Transverse colon (tissue), 4 donors: ENCODE results near the gene C19orf67. TPM values are rescaled to one million over a fixed set of nuclear protein-coding genes. Genes with fewer than 3 reads are reported as not detected.

Experiments
- DNase-seq: peaks from one replicate; pipeline ENCODE4 v3.0.0-alpha.2; 2019
- H3K27ac ChIP-seq, 4 donors: fragments of 200-600 bp; sonication (generic); 2 replicates each; pipeline ENCODE4 v1.5.1; 2016 to 2018; ENCODE audit warnings: inconsistent platforms in 4 of 4
- H3K27me3 ChIP-seq: fragments of 200-600 bp; sonication (generic); 2 replicates; pipeline ENCODE4 v1.5.1; 2017; ENCODE audit warnings: inconsistent platforms
- H3K36me3 ChIP-seq, 4 donors: fragments of 200-600 bp; sonication (generic); 2 replicates each; pipeline ENCODE4 v1.5.1; 2017 to 2019; ENCODE audit warnings: inconsistent platforms in 4 of 4
- H3K4me1 ChIP-seq, 4 donors: fragments of 200-600 bp; sonication (generic); 2 replicates each; pipeline ENCODE4 v1.5.1; 2017 to 2020; ENCODE audit warnings: inconsistent platforms in 4 of 4
- H3K4me3 ChIP-seq, 4 donors: fragments of 200-600 bp; sonication (generic); 1 replicate in 1 of 4; 2 replicates in 3 of 4; pipeline versions ENCODE4 v1.5.1 to v1.6.1; 2017 to 2019; ENCODE audit warnings: inconsistent platforms in 4 of 4
- H3K9me3 ChIP-seq, 2 donors: fragments of 200-600 bp; sonication (generic); 2 replicates each; pipeline ENCODE4 v1.5.1; 2017 to 2019; ENCODE audit warnings: inconsistent platforms in 2 of 2
- EP300 ChIP-seq: sonication (generic); formaldehyde crosslinking; IDR thresholded peaks from one replicate; pipeline ENCODE4 v1.6.1; 2017; ENCODE audit warnings: antibody characterized with exemption, low read depth
- POLR2A ChIP-seq: fragments of 450-650 bp; IDR thresholded peaks from one replicate; pipeline ENCODE4 v1.6.1; 2016; ENCODE audit warnings: antibody characterized with exemption, mild to moderate bottlenecking, moderate library complexity
- POLR2AphosphoS5 ChIP-seq, 3 donors: sonication (generic); formaldehyde crosslinking; IDR thresholded peaks; one replicate each; pipeline ENCODE4 v1.6.1; 2016; ENCODE audit warnings: antibody characterized with exemption in 3 of 3
- WGBS, 2 donors: methylation state at CpG; one replicate each; pipeline ENCODE4 v1.1.5; 2018; ENCODE audit warnings: low coverage in 1 of 2; 5-methylcytosine and 5-hydroxymethylcytosine counted together
- in situ Hi-C, 4 donors: fragments of 200-750 bp; cut with MboI; loops; one replicate each; pipeline versions ENCODE4 v1.15.0 to v1.15.1; 2017; ENCODE audit warnings: low sequenced_read_pairs in 3 of 4, low pct_ligation_motif_present in 1 of 4, low pct_unique_long_range_greater_than_20kb in 1 of 4
- intact Hi-C: fragments of 100-400 bp; cut with DNase I; formaldehyde crosslinking; loops from one replicate; pipeline ENCODE4 v1.15.1; 2023; ENCODE audit warnings: low total_unique reads
- total RNA-seq, 4 donors: library from RNA; depleted of rRNA; stranded (reverse); fragments of >200 nt; gene quantifications; one replicate each; pipeline ENCODE4 v1.1.0, GENCODE V29; 2016
- TF ChIP-seq, protein P1 (sequence below), 5 experiments: fragments of 200-600 bp in 3 of 5; fragments of 450-650 bp in 2 of 5; sonication (generic) in 3 of 5; IDR thresholded peaks; 1 replicate in 2 of 5; 2 replicates in 3 of 5; pipeline ENCODE4 v1.5.1; 2016 to 2017; ENCODE audit warnings: antibody characterized with exemption in 5 of 5, inconsistent platforms in 3 of 5, mild to moderate bottlenecking in 2 of 5, moderate library complexity in 1 of 5

C19orf67 gene
- total RNA-seq, 4 donors from 2014 or later, result 0.64 to 1.1 TPM; not detected in 2

DNA sequence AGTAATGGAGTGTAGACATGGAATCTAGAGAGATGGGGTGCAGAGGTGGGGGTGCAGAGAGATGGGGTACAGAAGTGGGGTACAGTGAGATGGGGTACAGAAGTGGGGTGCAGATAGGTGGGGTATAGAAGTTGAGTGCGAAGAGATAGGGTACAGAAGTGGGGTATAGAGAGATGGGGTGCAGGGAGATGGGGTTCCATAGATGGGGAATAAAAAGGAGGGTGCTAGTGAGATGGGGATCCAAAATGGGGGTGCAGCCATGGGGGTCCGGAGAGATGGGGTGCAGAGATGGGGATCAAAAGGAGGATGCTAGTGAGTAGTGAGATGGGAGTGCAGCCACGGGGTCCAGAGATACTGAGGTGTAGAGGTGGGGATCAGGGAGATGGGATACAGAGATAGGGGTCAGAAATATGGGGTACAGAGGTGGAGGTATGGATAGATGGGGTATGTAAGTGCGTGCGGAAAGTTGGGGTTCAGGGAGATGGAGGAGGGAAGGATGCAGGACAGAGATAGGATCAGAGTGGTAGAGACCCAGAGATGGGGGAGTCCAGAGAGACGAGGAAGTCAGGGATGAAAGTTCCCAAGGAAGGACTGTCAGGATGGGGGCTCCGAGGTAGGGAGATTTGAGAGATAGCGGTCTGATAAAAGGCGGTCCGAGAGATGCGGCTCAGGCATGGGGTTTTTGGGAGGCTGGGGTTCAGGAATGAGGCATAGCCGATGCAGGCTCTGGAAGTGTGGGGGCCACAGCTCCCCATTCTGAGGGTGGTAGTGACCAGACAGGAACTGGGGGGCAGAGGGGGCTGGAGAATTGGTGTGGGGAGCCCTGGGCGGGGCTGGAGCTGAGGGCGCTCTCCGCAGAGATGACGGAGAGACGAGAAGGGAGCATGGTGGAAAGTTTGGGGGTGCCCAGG, 27.1 kb downstream of the C19orf67 start:
- intact Hi-C loops (loop anchor here (5.0 kb wide), 1 partner anchor 844 kb away; no protein-coding TSS in a partner anchor), in situ Hi-C loops (loop anchor here (10.0 to 25.0 kb wide), 4 partner anchors 164 to 471 kb away; partner anchors contain the start of gene NANOS3 (in 1 of the 4))
- WGBS, 2 donors, result 23 to 27% methylated on average over 13 to 17 of the region's 17 CpGs
- peaks cover 0 to 16% (median 12%) of the 10 kb centered on the region in 4 donors for H3K4me1 ChIP-seq
- peaks cover 57% of the 10 kb centered on the region for H3K27me3 ChIP-seq
- no peak overlapping the region for H3K4me3 ChIP-seq
- H3K36me3 ChIP-seq, result no peaks in the 10 kb centered on the region
- no peak for TF ChIP-seq EP300
- TF ChIP-seq POLR2AphosphoS5 (IDR thresholded peaks at IDR 0.05), result no peak
- TF ChIP-seq, protein P1, sequence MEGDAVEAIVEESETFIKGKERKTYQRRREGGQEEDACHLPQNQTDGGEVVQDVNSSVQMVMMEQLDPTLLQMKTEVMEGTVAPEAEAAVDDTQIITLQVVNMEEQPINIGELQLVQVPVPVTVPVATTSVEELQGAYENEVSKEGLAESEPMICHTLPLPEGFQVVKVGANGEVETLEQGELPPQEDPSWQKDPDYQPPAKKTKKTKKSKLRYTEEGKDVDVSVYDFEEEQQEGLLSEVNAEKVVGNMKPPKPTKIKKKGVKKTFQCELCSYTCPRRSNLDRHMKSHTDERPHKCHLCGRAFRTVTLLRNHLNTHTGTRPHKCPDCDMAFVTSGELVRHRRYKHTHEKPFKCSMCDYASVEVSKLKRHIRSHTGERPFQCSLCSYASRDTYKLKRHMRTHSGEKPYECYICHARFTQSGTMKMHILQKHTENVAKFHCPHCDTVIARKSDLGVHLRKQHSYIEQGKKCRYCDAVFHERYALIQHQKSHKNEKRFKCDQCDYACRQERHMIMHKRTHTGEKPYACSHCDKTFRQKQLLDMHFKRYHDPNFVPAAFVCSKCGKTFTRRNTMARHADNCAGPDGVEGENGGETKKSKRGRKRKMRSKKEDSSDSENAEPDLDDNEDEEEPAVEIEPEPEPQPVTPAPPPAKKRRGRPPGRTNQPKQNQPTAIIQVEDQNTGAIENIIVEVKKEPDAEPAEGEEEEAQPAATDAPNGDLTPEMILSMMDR (IDR thresholded peaks at IDR 0.05), result no peak
- no peak for TF ChIP-seq POLR2A
- no peaks in the 10 kb centered on the region for H3K9me3 ChIP-seq
- no peak for DNase-seq
- H3K27ac ChIP-seq, result no peak overlapping the region

DNA sequence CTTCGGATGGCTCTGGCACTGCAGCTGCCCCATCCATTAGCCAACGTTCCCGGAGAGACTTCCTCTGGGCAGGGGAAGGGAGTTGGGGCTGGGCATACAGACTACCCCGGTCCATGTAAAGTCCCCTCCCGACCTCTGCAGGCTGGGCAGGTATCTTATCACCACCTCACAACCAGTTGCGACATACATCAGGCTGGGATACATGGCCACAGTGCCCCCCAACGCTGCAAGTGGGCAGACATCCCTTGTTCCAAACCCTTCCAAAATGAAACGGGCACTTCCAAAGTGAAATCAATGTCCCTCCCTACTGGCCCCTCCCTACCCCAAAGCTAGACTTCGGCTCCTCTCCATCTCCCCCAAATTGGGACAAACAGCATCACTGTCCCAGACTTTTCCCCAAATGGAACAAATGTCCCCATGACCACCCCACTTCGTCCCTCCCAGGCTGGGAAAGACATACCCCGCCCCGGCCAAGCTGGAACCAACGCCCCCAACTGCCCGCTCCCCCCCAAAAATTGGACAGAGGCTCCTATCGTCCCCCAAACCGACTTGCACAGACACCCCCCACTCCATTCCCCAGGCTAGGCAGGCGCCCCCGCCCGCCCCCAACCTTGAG, 28.7 kb downstream of the C19orf67 start:
- 22 to 37% methylated on average over 3 to 15 of the region's 19 CpGs for WGBS, 2 donors
- in situ Hi-C loops, result loop anchor here (10.0 to 25.0 kb wide), 4 partner anchors 162 to 470 kb away; partner anchors contain the start of gene NANOS3 (in 1 of the 4)

DNA sequence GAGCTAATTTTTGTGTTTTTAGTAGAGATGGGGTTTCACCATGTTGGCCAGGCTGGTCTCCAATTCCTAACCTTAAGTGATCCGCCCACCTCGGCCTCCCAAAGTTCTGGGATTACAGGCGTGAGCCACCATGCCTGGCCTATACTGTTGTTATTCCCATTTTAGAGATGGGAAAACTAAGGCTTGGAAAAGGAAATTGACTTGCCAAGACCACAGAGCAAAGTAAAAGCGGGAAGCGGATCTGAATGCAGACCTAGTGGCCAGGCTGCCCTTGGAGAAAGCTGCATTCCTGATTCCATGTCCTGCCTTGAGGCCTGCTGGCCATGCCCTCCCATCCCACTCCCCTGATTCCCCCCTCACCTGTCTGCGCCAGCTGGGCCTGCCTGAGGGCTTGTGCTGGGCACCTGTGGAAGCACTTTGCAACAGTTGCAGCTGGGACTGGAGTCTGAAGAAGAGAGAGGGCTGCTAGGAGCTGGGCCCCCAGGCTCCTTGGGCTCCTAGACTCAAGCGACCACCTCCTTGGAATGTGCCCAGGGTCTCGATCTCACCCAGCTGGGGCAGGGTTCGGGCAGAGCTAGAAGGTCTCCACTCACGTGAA, 29.4 kb downstream of the C19orf67 start:
- peaks cover 42% of the 10 kb centered on the region for H3K27me3 ChIP-seq
- H3K9me3 ChIP-seq, result no peaks in the 10 kb centered on the region
- peaks cover 0 to 16% (median 12%) of the 10 kb centered on the region in 4 donors for H3K4me1 ChIP-seq
- intact Hi-C loops, result loop anchor here (5.0 kb wide), 1 partner anchor 846 kb away; no protein-coding TSS in a partner anchor
- WGBS, 2 donors, result 95% methylated on average over 10 of the region's 10 CpGs; no CpG with 5 or more reads in 1 of the 2 donors
- no peaks in the 10 kb centered on the region for H3K36me3 ChIP-seq
- H3K4me3 ChIP-seq, result no peak overlapping the region
- TF ChIP-seq, protein P1 (IDR thresholded peaks at IDR 0.05), result no peak
- TF ChIP-seq EP300 (no peak), POLR2AphosphoS5 (IDR thresholded peaks at IDR 0.05) (no peak), POLR2A (no peak)
- in situ Hi-C loops, result loop anchor here (10.0 to 25.0 kb wide), 4 partner anchors 161 to 469 kb away; partner anchors contain the start of gene NANOS3 (in 1 of the 4)
- DNase-seq, result no peak
- no peak overlapping the region for H3K27ac ChIP-seq

More for the DNA sequence above, 28.7 kb downstream of the C19orf67 start:
- no peaks in the 10 kb centered on the region for H3K9me3 ChIP-seq
- intact Hi-C loops, result loop anchor here (5.0 kb wide), 1 partner anchor 845 kb away; no protein-coding TSS in a partner anchor
- no peak overlapping the region for H3K27ac ChIP-seq
- H3K27me3 ChIP-seq, result peaks cover 49% of the 10 kb centered on the region
- no peaks in the 10 kb centered on the region for H3K36me3 ChIP-seq
- TF ChIP-seq EP300 (no peak), POLR2AphosphoS5 (IDR thresholded peaks at IDR 0.05) (no peak), POLR2A (no peak)
- TF ChIP-seq, protein P1 (IDR thresholded peaks at IDR 0.05), result no peak
- H3K4me1 ChIP-seq, result peaks cover 0 to 16% (median 12%) of the 10 kb centered on the region in 4 donors
- no peak for DNase-seq
- peak overlapping the region in 3 of 4 donors; percentile 17 to 40 (median 32) for H3K4me3 ChIP-seq
